ENCODE measurements around the gene TUBGCP3. TPM values are rescaled to one million over a fixed set of nuclear protein-coding genes. Genes with fewer than 3 reads are reported as not detected.
A peak's percentile ranks its signal among the peaks of the same experiment; 100 is the strongest.

The TUBGCP3 gene
- total and polyA plus RNA-seq, 2 donors from 2014 or later: 9.1 to 33.2 TPM

GRCh38 chr13:112624040-112624439 is 36.1 kb upstream of the TUBGCP3 start:
- no peak overlapping the region for H3K4me3 ChIP-seq (ENCODE audit: low read length in 3 of 3)
- no peaks in the 10 kb centered on the region for H3K9me3 ChIP-seq (ENCODE audit: control insufficient read depth in 2 of 3, insufficient read depth in 1 of 3, low read length in 3 of 3)
- DNase-seq (peak in 1 of 5 donors; percentile 54), FAIRE-seq (no peak)
- no peaks in the 10 kb centered on the region for H3K36me3 ChIP-seq (ENCODE audit: control insufficient read depth in 2 of 3, insufficient read depth in 3 of 3, low read length in 3 of 3)
- TF ChIP-seq, protein P1, sequence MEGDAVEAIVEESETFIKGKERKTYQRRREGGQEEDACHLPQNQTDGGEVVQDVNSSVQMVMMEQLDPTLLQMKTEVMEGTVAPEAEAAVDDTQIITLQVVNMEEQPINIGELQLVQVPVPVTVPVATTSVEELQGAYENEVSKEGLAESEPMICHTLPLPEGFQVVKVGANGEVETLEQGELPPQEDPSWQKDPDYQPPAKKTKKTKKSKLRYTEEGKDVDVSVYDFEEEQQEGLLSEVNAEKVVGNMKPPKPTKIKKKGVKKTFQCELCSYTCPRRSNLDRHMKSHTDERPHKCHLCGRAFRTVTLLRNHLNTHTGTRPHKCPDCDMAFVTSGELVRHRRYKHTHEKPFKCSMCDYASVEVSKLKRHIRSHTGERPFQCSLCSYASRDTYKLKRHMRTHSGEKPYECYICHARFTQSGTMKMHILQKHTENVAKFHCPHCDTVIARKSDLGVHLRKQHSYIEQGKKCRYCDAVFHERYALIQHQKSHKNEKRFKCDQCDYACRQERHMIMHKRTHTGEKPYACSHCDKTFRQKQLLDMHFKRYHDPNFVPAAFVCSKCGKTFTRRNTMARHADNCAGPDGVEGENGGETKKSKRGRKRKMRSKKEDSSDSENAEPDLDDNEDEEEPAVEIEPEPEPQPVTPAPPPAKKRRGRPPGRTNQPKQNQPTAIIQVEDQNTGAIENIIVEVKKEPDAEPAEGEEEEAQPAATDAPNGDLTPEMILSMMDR (IDR thresholded peaks at IDR 0.05; ENCODE audit: borderline replicate concordance, extremely low read depth, insufficient read depth): no peak
- no peaks in the 10 kb centered on the region for H3K27me3 ChIP-seq (ENCODE audit: control insufficient read depth, insufficient read depth, low read length)
- no peaks in the 10 kb centered on the region for H3K4me1 ChIP-seq (ENCODE audit: control insufficient read depth in 2 of 3, insufficient read depth in 2 of 3, low read depth in 1 of 3, low read length in 3 of 3)
- no peak overlapping the region for H3K9ac ChIP-seq (ENCODE audit: low read length in 3 of 3)
- no peak overlapping the region for H3K27ac ChIP-seq (ENCODE audit: low read depth in 2 of 2, low read length in 2 of 2)
- intact Hi-C loops (cut with DNase I): no loop called here

GRCh38 chr13:112623051-112623711 is 35.2 kb upstream of the TUBGCP3 start:
- intact Hi-C loops (cut with DNase I): no loop called here
- DNase-seq (peak in 1 of 5 donors; percentile 32), FAIRE-seq (no peak)
- Histone ChIP-seq H3K27me3 (ENCODE audit: control insufficient read depth, insufficient read depth, low read length) (no peaks in the 10 kb centered on the region), H3K36me3 (ENCODE audit: control insufficient read depth in 2 of 3, insufficient read depth in 3 of 3, low read length in 3 of 3) (no peaks in the 10 kb centered on the region), H3K4me1 (ENCODE audit: control insufficient read depth in 2 of 3, insufficient read depth in 2 of 3, low read depth in 1 of 3, low read length in 3 of 3) (no peaks in the 10 kb centered on the region), H3K9me3 (ENCODE audit: control insufficient read depth in 2 of 3, insufficient read depth in 1 of 3, low read length in 3 of 3) (no peaks in the 10 kb centered on the region), H3K27ac (ENCODE audit: low read depth in 2 of 2, low read length in 2 of 2) (no peak overlapping the region), H3K9ac (ENCODE audit: low read length in 3 of 3) (no peak overlapping the region), H3K4me3 (ENCODE audit: low read length in 3 of 3) (no peak overlapping the region)
- TF ChIP-seq, protein P1 (IDR thresholded peaks at IDR 0.05; ENCODE audit: borderline replicate concordance, extremely low read depth, insufficient read depth): no peak

DNA sequence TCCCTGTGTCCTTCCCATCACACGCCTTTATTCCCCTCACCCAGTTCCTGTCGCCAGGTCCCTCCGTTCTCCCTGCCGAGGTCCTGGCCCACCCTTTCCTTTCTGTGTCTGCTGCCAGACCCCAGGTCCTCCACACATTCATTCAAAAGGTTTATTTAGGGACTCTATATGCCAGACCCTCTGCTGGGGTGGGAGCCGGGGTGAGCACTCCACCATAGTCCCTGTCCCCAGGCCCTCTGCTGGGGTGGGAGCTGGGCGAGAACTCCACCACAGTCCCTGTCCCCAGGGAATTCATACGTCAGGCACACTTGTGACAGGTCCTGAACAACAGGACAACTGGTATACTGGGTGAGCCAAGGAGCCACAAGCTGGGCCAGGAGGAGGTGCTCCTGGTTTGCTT is 34.4 kb upstream of the TUBGCP3 start:
- TF ChIP-seq, protein P1 (IDR thresholded peaks at IDR 0.05; ENCODE audit: borderline replicate concordance, extremely low read depth, insufficient read depth): no peak
- no peaks in the 10 kb centered on the region for H3K36me3 ChIP-seq (ENCODE audit: control insufficient read depth in 2 of 3, insufficient read depth in 3 of 3, low read length in 3 of 3)
- H3K27me3 ChIP-seq (ENCODE audit: control insufficient read depth, insufficient read depth, low read length): no peaks in the 10 kb centered on the region
- H3K27ac ChIP-seq (ENCODE audit: low read depth in 2 of 2, low read length in 2 of 2): no peak overlapping the region
- DNase-seq (peak in 1 of 5 donors; percentile 22), FAIRE-seq (no peak)
- H3K4me1 ChIP-seq (ENCODE audit: control insufficient read depth in 2 of 3, insufficient read depth in 2 of 3, low read depth in 1 of 3, low read length in 3 of 3): no peaks in the 10 kb centered on the region
- H3K9ac ChIP-seq (ENCODE audit: low read length in 3 of 3): no peak overlapping the region
- intact Hi-C loops (cut with DNase I): no loop called here
- H3K9me3 ChIP-seq (ENCODE audit: control insufficient read depth in 2 of 3, insufficient read depth in 1 of 3, low read length in 3 of 3): no peaks in the 10 kb centered on the region
- H3K4me3 ChIP-seq (ENCODE audit: low read length in 3 of 3): no peak overlapping the region
